H9 (cell line): ENCODE results near the gene ZNF330. TPM values are rescaled to one million over a fixed set of nuclear protein-coding genes. Genes with fewer than 3 reads are reported as not detected.

Experiments
- DNase-seq: peaks from one replicate; pipeline ENCODE4 v3.0.0-alpha.2; 2017
- H2AFZ ChIP-seq: one replicate; pipeline ENCODE4 v1.6.1; 2013; ENCODE audit warnings: mild to moderate bottlenecking, low read length, control low read depth, moderate library complexity
- H2AK5ac ChIP-seq: 2 replicates; pipeline ENCODE4 v1.6.1; 2013; ENCODE audit warnings: low read length, control low read depth, mixed read lengths; ENCODE audit not compliant: insufficient read length
- H2BK120ac ChIP-seq: one replicate; pipeline ENCODE4 v1.6.1; 2013; ENCODE audit warnings: low read depth, mild to moderate bottlenecking, low read length, control low read depth, inconsistent platforms; ENCODE audit not compliant: poor library complexity, severe bottlenecking
- H2BK12ac ChIP-seq: 2 replicates; pipeline ENCODE4 v1.6.1; 2013; ENCODE audit warnings: low read length, control low read depth, mixed read lengths, low read depth; ENCODE audit not compliant: insufficient read length
- H2BK15ac ChIP-seq: 2 replicates; pipeline ENCODE4 v1.6.1; 2013; ENCODE audit warnings: low read depth, low read length, control low read depth
- H2BK20ac ChIP-seq: one replicate; pipeline ENCODE4 v1.6.1; 2013; ENCODE audit warnings: low read depth, mild to moderate bottlenecking, low read length, control low read depth, inconsistent platforms; ENCODE audit not compliant: poor library complexity, severe bottlenecking
- H2BK5ac ChIP-seq: 2 replicates; pipeline ENCODE4 v1.6.1; 2013; ENCODE audit warnings: low read length, control low read depth, mixed read lengths; ENCODE audit not compliant: insufficient read length
- H3K14ac ChIP-seq: 2 replicates; pipeline ENCODE4 v1.6.1; 2013; ENCODE audit warnings: low read length, control low read depth; ENCODE audit not compliant: insufficient read depth
- H3K18ac ChIP-seq: 2 replicates; pipeline ENCODE4 v1.6.1; 2013; ENCODE audit warnings: low read depth, mild to moderate bottlenecking, mixed read lengths, low read length, control low read depth; ENCODE audit not compliant: insufficient read length
- H3K23ac ChIP-seq: 2 replicates; pipeline ENCODE4 v1.6.1; 2013; ENCODE audit warnings: low read length, control low read depth, mixed read lengths, low read depth; ENCODE audit not compliant: insufficient read length
- H3K23me2 ChIP-seq: 2 replicates; pipeline ENCODE4 v1.6.1; 2013; ENCODE audit warnings: low read depth, mild to moderate bottlenecking, mixed read lengths, low read length, control low read depth; ENCODE audit not compliant: insufficient read length, poor library complexity, severe bottlenecking
- H3K27ac ChIP-seq: 2 replicates; pipeline ENCODE4 v1.5.1; 2013; ENCODE audit warnings: low read length, control low read depth, mixed read lengths, low read depth; ENCODE audit not compliant: insufficient read length
- H3K27me3 ChIP-seq: 2 replicates; pipeline ENCODE4 v1.6.1; 2013; ENCODE audit warnings: low read length, control low read depth, inconsistent platforms; ENCODE audit not compliant: insufficient read depth
- H3K4ac ChIP-seq: 2 replicates; pipeline ENCODE4 v1.6.1; 2013; ENCODE audit warnings: low read depth, mild to moderate bottlenecking, control low read depth, inconsistent platforms, low read length, moderate library complexity
- H3K4me1 ChIP-seq: 2 replicates; pipeline ENCODE4 v1.6.1; 2013; ENCODE audit warnings: low read length, control low read depth, inconsistent platforms; ENCODE audit not compliant: insufficient read depth
- H3K4me2 ChIP-seq: 2 replicates; pipeline ENCODE4 v1.6.1; 2013; ENCODE audit warnings: low read length, control low read depth, mixed read lengths; ENCODE audit not compliant: insufficient read length, insufficient read depth
- H3K56ac ChIP-seq: 2 replicates; pipeline ENCODE4 v1.6.1; 2013; ENCODE audit warnings: low read depth, mild to moderate bottlenecking, mixed read lengths, low read length, control low read depth; ENCODE audit not compliant: insufficient read length
- H3K79me1 ChIP-seq: 2 replicates; pipeline ENCODE4 v1.6.1; 2013; ENCODE audit warnings: low read depth, mild to moderate bottlenecking, moderate library complexity, low read length, control low read depth, inconsistent platforms; ENCODE audit not compliant: insufficient read depth, poor library complexity, severe bottlenecking
- H3K79me2 ChIP-seq: 2 replicates; pipeline ENCODE4 v1.6.1; 2013; ENCODE audit warnings: low read length, control low read depth, inconsistent platforms; ENCODE audit not compliant: insufficient read depth
- H3K9ac ChIP-seq: 2 replicates; pipeline ENCODE4 v1.6.1; 2013; ENCODE audit warnings: low read length, control low read depth, mixed read lengths; ENCODE audit not compliant: insufficient read length; ENCODE audit errors: extremely low read depth
- H3K9me3 ChIP-seq: one replicate; pipeline ENCODE4 v1.6.1; 2013; ENCODE audit warnings: low read depth, low read length, inconsistent platforms; ENCODE audit not compliant: control insufficient read depth
- H3T11ph ChIP-seq: one replicate; pipeline ENCODE4 v1.6.1; 2013; ENCODE audit warnings: mild to moderate bottlenecking, low read length, control low read depth, inconsistent platforms
- H4K20me1 ChIP-seq: one replicate; pipeline ENCODE4 v1.6.1; 2013; ENCODE audit not compliant: control insufficient read depth, insufficient read length, insufficient read depth
- H4K5ac ChIP-seq: 2 replicates; pipeline ENCODE4 v1.6.1; 2013; ENCODE audit warnings: low read depth, mild to moderate bottlenecking, mixed read lengths, low read length, control low read depth; ENCODE audit not compliant: insufficient read length
- H4K8ac ChIP-seq: replicated peaks from 2 replicates; pipeline ENCODE4 v1.6.1; 2013; ENCODE audit warnings: low read length, control low read depth, mixed read lengths, low read depth; ENCODE audit not compliant: insufficient read length
- H4K91ac ChIP-seq: 2 replicates; pipeline ENCODE4 v1.6.1; 2013; ENCODE audit warnings: low read depth, mild to moderate bottlenecking, moderate library complexity, mixed read lengths, low read length, control low read depth; ENCODE audit not compliant: insufficient read length
- H3K27ac Mint-ChIP-seq, 3 experiments: 2 replicates in 2 of 3; 3 replicates in 1 of 3; pipeline ENCODE4 v1.8.0; 2020 to 2021; ENCODE audit warnings: mixed read lengths in 3 of 3, mild to moderate bottlenecking in 1 of 3, moderate library complexity in 1 of 3
- H3K27me3 Mint-ChIP-seq: 2 replicates; pipeline ENCODE4 v1.8.0; 2021; ENCODE audit warnings: low read depth, mild to moderate bottlenecking, moderate library complexity, mixed read lengths
- H3K36me3 Mint-ChIP-seq, 3 experiments: 2 replicates in 2 of 3; 3 replicates in 1 of 3; pipeline ENCODE4 v1.8.0; 2020 to 2021; ENCODE audit warnings: low read depth in 3 of 3, mixed read lengths in 3 of 3; ENCODE audit not compliant: insufficient read depth in 1 of 3
- H3K4me1 Mint-ChIP-seq, 2 experiments: 2 replicates each; pipeline ENCODE4 v1.8.0; 2020; ENCODE audit warnings: mixed read lengths in 2 of 2
- H3K4me3 Mint-ChIP-seq, 2 experiments: 2 replicates in 1 of 2; 3 replicates in 1 of 2; pipeline ENCODE4 v1.8.0; 2020 to 2021; ENCODE audit warnings: mild to moderate bottlenecking in 2 of 2, mixed read lengths in 2 of 2, moderate library complexity in 1 of 2
- H3K9me3 Mint-ChIP-seq, 2 experiments: 2 replicates in 1 of 2; 3 replicates in 1 of 2; pipeline ENCODE4 v1.8.0; 2020; ENCODE audit warnings: mild to moderate bottlenecking in 2 of 2, mixed read lengths in 2 of 2, moderate library complexity in 1 of 2
- WGBS: extraction: QIAGEN DNeasy Blood & Tissue Kit; methylation state at CpG from one replicate; pipeline ENCODE4 v1.1.7; 2013; ENCODE audit warnings: missing lambda C conversion rate, low lambda C conversion rate, mixed read lengths; ENCODE audit not compliant: insufficient read length; ENCODE audit errors: extremely low coverage; 5-methylcytosine and 5-hydroxymethylcytosine counted together
- total RNA-seq: library from RNA; stranded (reverse); gene quantifications from 2 replicates; pipeline ENCODE4 v1.2.1, GENCODE V29; 2021
- TF ChIP-seq, protein P1 (sequence below): fragments of 200-600 bp; sonication (generic); conservative IDR thresholded peaks from 3 replicates; pipeline ENCODE4 v1.8.0; 2021; ENCODE audit warnings: antibody characterized with exemption, mild to moderate bottlenecking

Gene ZNF330
- total RNA-seq, 1 experiment from 2014 or later, result 32.6 TPM

DNA sequence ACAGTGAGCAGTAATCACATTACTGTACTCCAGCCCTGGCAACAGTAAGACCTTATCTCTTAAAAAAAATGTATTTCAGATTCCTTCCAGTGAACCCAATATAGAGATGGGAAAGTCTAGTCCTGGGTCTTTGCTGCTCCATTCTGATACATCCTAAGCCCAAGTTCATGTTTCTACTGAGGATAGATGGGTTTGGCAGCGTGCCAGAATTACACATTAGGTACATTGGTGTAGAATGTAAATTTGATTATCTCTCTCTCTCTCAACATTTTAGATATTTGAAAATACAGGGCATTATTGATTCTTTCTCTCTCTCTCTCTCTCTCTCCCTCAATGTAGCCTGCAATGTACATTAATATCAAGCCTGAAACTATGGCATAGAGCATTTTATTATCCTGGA is 43.5 kb upstream of the ZNF330 start:
- Histone ChIP-seq H3K27ac (no peak overlapping the region), H2BK20ac (no peak overlapping the region), H2BK15ac (no peak overlapping the region), H4K91ac (no peak overlapping the region), H3K79me1 (no peaks in the 10 kb centered on the region), H3K9me3 (no peaks in the 10 kb centered on the region), H3K23ac (no peak overlapping the region), H3K27me3 (no peaks in the 10 kb centered on the region), H3K4me2 (no peak overlapping the region), H3K79me2 (no peaks in the 10 kb centered on the region), H3K9ac (no peak overlapping the region), H4K8ac (no peak overlapping the region), H4K5ac (no peak overlapping the region), H3K4me1 (no peaks in the 10 kb centered on the region), H3K23me2 (no peaks in the 10 kb centered on the region), H2BK12ac (no peak overlapping the region), H3K56ac (no peak overlapping the region), H4K20me1 (no peaks in the 10 kb centered on the region), H3K14ac (no peak overlapping the region), H2BK5ac (no peak overlapping the region), H3K18ac (no peak overlapping the region), H2BK120ac (no peak overlapping the region), H3K4ac (no peak overlapping the region), H2AFZ (no peak overlapping the region), H3T11ph (no peak overlapping the region), H2AK5ac (no peak overlapping the region)
- Mint-ChIP-seq H3K4me1 (no peaks in the 10 kb centered on the region), H3K4me3 (no peak overlapping the region), H3K9me3 (no peaks in the 10 kb centered on the region), H3K36me3 (no peaks in the 10 kb centered on the region), H3K27ac (no peak overlapping the region), H3K27me3 (no peaks in the 10 kb centered on the region; the same call in 1 of the 2 replicates)
- no peak for DNase-seq
- WGBS, result no CpG with 5 or more reads among the region's 1 CpG
- TF ChIP-seq, protein P1, sequence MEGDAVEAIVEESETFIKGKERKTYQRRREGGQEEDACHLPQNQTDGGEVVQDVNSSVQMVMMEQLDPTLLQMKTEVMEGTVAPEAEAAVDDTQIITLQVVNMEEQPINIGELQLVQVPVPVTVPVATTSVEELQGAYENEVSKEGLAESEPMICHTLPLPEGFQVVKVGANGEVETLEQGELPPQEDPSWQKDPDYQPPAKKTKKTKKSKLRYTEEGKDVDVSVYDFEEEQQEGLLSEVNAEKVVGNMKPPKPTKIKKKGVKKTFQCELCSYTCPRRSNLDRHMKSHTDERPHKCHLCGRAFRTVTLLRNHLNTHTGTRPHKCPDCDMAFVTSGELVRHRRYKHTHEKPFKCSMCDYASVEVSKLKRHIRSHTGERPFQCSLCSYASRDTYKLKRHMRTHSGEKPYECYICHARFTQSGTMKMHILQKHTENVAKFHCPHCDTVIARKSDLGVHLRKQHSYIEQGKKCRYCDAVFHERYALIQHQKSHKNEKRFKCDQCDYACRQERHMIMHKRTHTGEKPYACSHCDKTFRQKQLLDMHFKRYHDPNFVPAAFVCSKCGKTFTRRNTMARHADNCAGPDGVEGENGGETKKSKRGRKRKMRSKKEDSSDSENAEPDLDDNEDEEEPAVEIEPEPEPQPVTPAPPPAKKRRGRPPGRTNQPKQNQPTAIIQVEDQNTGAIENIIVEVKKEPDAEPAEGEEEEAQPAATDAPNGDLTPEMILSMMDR, result no peak
